ENCODE results near the gene ADAMTSL5. TPM values are rescaled to one million over a fixed set of nuclear protein-coding genes. Genes with fewer than 3 reads are reported as not detected.

The ADAMTSL5 gene
- total and polyA plus RNA-seq, 2 of the 13 experiments (the other 11 are each of a cell fraction or from before 2014, with no cell fraction given) = 0.60 to 2.7 TPM

- Histone ChIP-seq H4K20me1 (ENCODE audit: insufficient read depth, low read length) (no peaks in the 10 kb centered on the region), H3K27me3 (ENCODE audit: control insufficient read depth in 1 of 2, insufficient read depth in 2 of 2, low read length in 2 of 2) (no peaks in the 10 kb centered on the region), H3K9ac (ENCODE audit: insufficient read depth, low read depth, low read length) (no peak overlapping the region), H3K4me1 (ENCODE audit: insufficient read depth, low read length) (peaks cover 37% of the 10 kb centered on the region), H2AFZ (ENCODE audit: low read length) (no peak overlapping the region), H3K4me2 (ENCODE audit: low read depth, low read length) (no peak overlapping the region), H3K4me3 (replicated peaks in 1 of 3; ENCODE audit: insufficient read depth in 1 of 3, low read depth in 2 of 3, low read length in 3 of 3) (no peak overlapping the region), H3K27ac (ENCODE audit: extremely low read length, insufficient read depth, low read length) (no peak overlapping the region), H3K36me3 (replicated peaks in 1 of 2; ENCODE audit: control insufficient read depth in 1 of 2, insufficient read depth in 2 of 2, low read length in 2 of 2) (no peaks in the 10 kb centered on the region), H3K79me2 (ENCODE audit: insufficient read depth, low read length) (no peaks in the 10 kb centered on the region), H3K9me3 (ENCODE audit: low read length) (no peaks in the 10 kb centered on the region)
- peak; percentile 11 for TF ChIP-seq AGO1 (IDR thresholded peaks at IDR 0.05; ENCODE audit: low read depth, low read length, poor library complexity, severe bottlenecking)
- no peak for TF ChIP-seq ATF4 (CRISPR knock-in tag; IDR thresholded peaks at IDR 0.05)
- 0 out of 2 replicates have a peak, but pooled peaks have one; percentile 6 for TF ChIP-seq CHD4 (IDR thresholded peaks at IDR 0.05; ENCODE audit: borderline replicate concordance, low read length)
- POLR2A ChIA-PET = no interaction called here
- 86% methylated on average over 11 of the region's 23 CpGs for WGBS (ENCODE audit: low lambda C conversion rate)
- no TSS peak for BruUV-seq (replicated peaks)
- FAIRE-seq = no peak
- no peak for DNase-seq (ENCODE audit: low spot score)
- intact Hi-C loops (cut with micrococcal nuclease; ENCODE audit: unreplicated experiment) (no loop called here), in situ Hi-C loops (cut with HindIII; ENCODE audit: extremely low pct_ligation_motif_present, low pct_unique_long_range_greater_than_20kb) (no loop called here)
- no peak for ATAC-seq
- CTCF ChIA-PET (ENCODE audit: low intra/inter-chr PET ratio, low total read pairs) = no interaction called here
These were observed 5.6 kb downstream of the ADAMTSL5 start for GRCh38 chr19:1507192-1507660.

GRCh38 chr19:1505991-1506881, 6.6 kb downstream of the ADAMTSL5 start:
- DNase-seq (ENCODE audit: low spot score) (no peak), ATAC-seq (no peak), FAIRE-seq (no peak)
- H3K9me3 ChIP-seq (ENCODE audit: low read length) = no peaks in the 10 kb centered on the region
- no peak overlapping the region for H3K9ac ChIP-seq (ENCODE audit: insufficient read depth, low read depth, low read length)
- no peaks in the 10 kb centered on the region for H3K79me2 ChIP-seq (ENCODE audit: insufficient read depth, low read length)
- peaks cover 29% of the 10 kb centered on the region for H3K4me1 ChIP-seq (ENCODE audit: insufficient read depth, low read length)
- ChIA-PET POLR2A (interaction anchor here (0.8 kb wide), 1 partner anchor 28 kb away, joined by 3 read pairs; no protein-coding TSS in a partner anchor), CTCF (ENCODE audit: low intra/inter-chr PET ratio, low total read pairs) (no interaction called here)
- no peak overlapping the region for H3K4me3 ChIP-seq (replicated peaks in 1 of 3; ENCODE audit: insufficient read depth in 1 of 3, low read depth in 2 of 3, low read length in 3 of 3)
- WGBS (ENCODE audit: low lambda C conversion rate) = 90% methylated on average over 16 of the region's 45 CpGs
- H3K27ac ChIP-seq (ENCODE audit: extremely low read length, insufficient read depth, low read length) = no peak overlapping the region
- no peak overlapping the region for H3K4me2 ChIP-seq (ENCODE audit: low read depth, low read length)
- H3K36me3 ChIP-seq (replicated peaks in 1 of 2; ENCODE audit: control insufficient read depth in 1 of 2, insufficient read depth in 2 of 2, low read length in 2 of 2) = no peaks in the 10 kb centered on the region
- H3K27me3 ChIP-seq (ENCODE audit: control insufficient read depth in 1 of 2, insufficient read depth in 2 of 2, low read length in 2 of 2) = no peaks in the 10 kb centered on the region
- intact Hi-C loops (cut with micrococcal nuclease; ENCODE audit: unreplicated experiment) = no loop called here
- no TSS peak for BruUV-seq (replicated peaks)
- H4K20me1 ChIP-seq (ENCODE audit: insufficient read depth, low read length) = no peaks in the 10 kb centered on the region
- in situ Hi-C loops (cut with HindIII; ENCODE audit: extremely low pct_ligation_motif_present, low pct_unique_long_range_greater_than_20kb) = no loop called here
- H2AFZ ChIP-seq (ENCODE audit: low read length) = no peak overlapping the region
- no peak for TF ChIP-seq ZNF572 (CRISPR knock-in tag; IDR thresholded peaks at IDR 0.05)
- TF ChIP-seq TFAP4 (IDR thresholded peaks at IDR 0.05; ENCODE audit: borderline replicate concordance, low read depth) = no peak
- no peak for TF ChIP-seq SKIL (CRISPR knock-in tag; IDR thresholded peaks at IDR 0.05; ENCODE audit: borderline replicate concordance)
- TF ChIP-seq POLR2AphosphoS2 (IDR thresholded peaks at IDR 0.05; ENCODE audit: low read depth, low read length) = no peak
- no peak for TF ChIP-seq ZNF546 (CRISPR knock-in tag; conservative IDR thresholded peaks at IDR 0.05)
- no peak for TF ChIP-seq REL (CRISPR knock-in tag; conservative IDR thresholded peaks at IDR 0.05)
- no peak for TF ChIP-seq ZKSCAN8 (CRISPR knock-in tag; IDR thresholded peaks at IDR 0.05; ENCODE audit: borderline replicate concordance)
- no peak for TF ChIP-seq KLF16 (CRISPR knock-in tag; IDR thresholded peaks at IDR 0.05)
- no peak for TF ChIP-seq ZBTB38 (CRISPR knock-in tag; IDR thresholded peaks at IDR 0.05)

Measured in HepG2 (cell line).